ENCODE results near the gene WDR37.
"Not testable (repeated sequence)": the region's sequence is repeated elsewhere in the genome, so short reads cannot be mapped to it uniquely, and the experiment has no call there.

The WDR37 gene

GRCh38 chr10:1026578-1026977 lies 29.6 kb upstream of the WDR37 start:
- DNase-seq, result no peak
- no peak for TF ChIP-seq GATA1 (IDR thresholded peaks at IDR 0.05; ENCODE audit: low read depth, low read length)
- no peak for TF ChIP-seq POLR2A (IDR thresholded peaks at IDR 0.05; ENCODE audit: low read length)

- no peak for DNase-seq
- TF ChIP-seq GATA1 (IDR thresholded peaks at IDR 0.05; ENCODE audit: low read depth, low read length) (no peak), POLR2A (IDR thresholded peaks at IDR 0.05; ENCODE audit: low read length) (no peak)
Measured at GRCh38 chr10:1029838-1030237, 26.3 kb upstream of the WDR37 start.

- TF ChIP-seq GATA1 (IDR thresholded peaks at IDR 0.05; ENCODE audit: low read depth, low read length), result no peak
- no peak for TF ChIP-seq POLR2A (IDR thresholded peaks at IDR 0.05; ENCODE audit: low read length)
Measured at GRCh38 chr10:1033601-1034000, 22.6 kb upstream of the WDR37 start.

GRCh38 chr10:1034758-1035157 lies 21.4 kb upstream of the WDR37 start:
- TF ChIP-seq GATA1 (IDR thresholded peaks at IDR 0.05; ENCODE audit: low read depth, low read length) (no peak), POLR2A (IDR thresholded peaks at IDR 0.05; ENCODE audit: low read length) (no peak)
- DNase-seq, result no peak

More at GRCh38 chr10:1033601-1034000, 22.6 kb upstream of the WDR37 start:
- no peak for DNase-seq

- DNase-seq, result no peak
- TF ChIP-seq POLR2A (IDR thresholded peaks at IDR 0.05; ENCODE audit: low read length) (no peak), GATA1 (IDR thresholded peaks at IDR 0.05; ENCODE audit: low read depth, low read length) (no peak)
Measured at GRCh38 chr10:1035201-1035600, 21.0 kb upstream of the WDR37 start.

- TF ChIP-seq POLR2A (IDR thresholded peaks at IDR 0.05; ENCODE audit: low read length) (no peak), GATA1 (IDR thresholded peaks at IDR 0.05; ENCODE audit: low read depth, low read length) (no peak)
- DNase-seq, result no peak
Measured at GRCh38 chr10:1036341-1036791, 19.8 kb upstream of the WDR37 start.

GRCh38 chr10:1037098-1037497 lies 19.1 kb upstream of the WDR37 start:
- no peak for DNase-seq
- TF ChIP-seq GATA1 (IDR thresholded peaks at IDR 0.05; ENCODE audit: low read depth, low read length), result no peak
- TF ChIP-seq POLR2A (IDR thresholded peaks at IDR 0.05; ENCODE audit: low read length), result peak; percentile 23

- peak; percentile 49 for TF ChIP-seq POLR2A (IDR thresholded peaks at IDR 0.05; ENCODE audit: low read length)
- DNase-seq, result not testable (repeated sequence)
Measured at GRCh38 chr10:1038769-1039168, 17.4 kb upstream of the WDR37 start.

- no peak for DNase-seq
- TF ChIP-seq GATA1 (IDR thresholded peaks at IDR 0.05; ENCODE audit: low read depth, low read length) (no peak), POLR2A (IDR thresholded peaks at IDR 0.05; ENCODE audit: low read length) (peak; percentile 18)
Measured at GRCh38 chr10:1040133-1040532, 16.1 kb upstream of the WDR37 start.

- no peak for DNase-seq
- TF ChIP-seq GATA1 (IDR thresholded peaks at IDR 0.05; ENCODE audit: low read depth, low read length), result no peak
- no peak for TF ChIP-seq POLR2A (IDR thresholded peaks at IDR 0.05; ENCODE audit: low read length)
Measured at GRCh38 chr10:1041514-1041913, 14.7 kb upstream of the WDR37 start.

GRCh38 chr10:1043532-1043995 lies 12.6 kb upstream of the WDR37 start:
- TF ChIP-seq POLR2A (IDR thresholded peaks at IDR 0.05; ENCODE audit: low read length) (no peak), GATA1 (IDR thresholded peaks at IDR 0.05; ENCODE audit: low read depth, low read length) (no peak)
- DNase-seq, result peak; percentile 42 to 46

- peak in 1 of 2 experiments; percentile 28 for DNase-seq
- no peak for TF ChIP-seq GATA1 (IDR thresholded peaks at IDR 0.05; ENCODE audit: low read depth, low read length)
- no peak for TF ChIP-seq POLR2A (IDR thresholded peaks at IDR 0.05; ENCODE audit: low read length)
Measured at GRCh38 chr10:1044146-1044545, 12.0 kb upstream of the WDR37 start.

- TF ChIP-seq GATA1 (IDR thresholded peaks at IDR 0.05; ENCODE audit: low read depth, low read length) (no peak), POLR2A (IDR thresholded peaks at IDR 0.05; ENCODE audit: low read length) (peak; percentile 29)
- no peak for DNase-seq
Measured at GRCh38 chr10:1044964-1045363, 11.2 kb upstream of the WDR37 start.

- TF ChIP-seq POLR2A (IDR thresholded peaks at IDR 0.05; ENCODE audit: low read length) (no peak), GATA1 (IDR thresholded peaks at IDR 0.05; ENCODE audit: low read depth, low read length) (no peak)
- DNase-seq, result no peak
Measured at GRCh38 chr10:1045415-1045814, 10.8 kb upstream of the WDR37 start.

- no peak for TF ChIP-seq POLR2A (IDR thresholded peaks at IDR 0.05; ENCODE audit: low read length)
- TF ChIP-seq GATA1 (IDR thresholded peaks at IDR 0.05; ENCODE audit: low read depth, low read length), result no peak
- peak; percentile 45 to 58 for DNase-seq
Measured at GRCh38 chr10:1047937-1048336, 8.2 kb upstream of the WDR37 start.

- DNase-seq, result peak; percentile 71 to 81
- TF ChIP-seq GATA1 (IDR thresholded peaks at IDR 0.05; ENCODE audit: low read depth, low read length) (no peak), POLR2A (IDR thresholded peaks at IDR 0.05; ENCODE audit: low read length) (no peak)
Measured at GRCh38 chr10:1048349-1048731, 7.8 kb upstream of the WDR37 start.

Measured in erythroblast (primary cell).